ENCODE measurements around the gene NDUFB2.
A peak's percentile ranks its signal among the peaks of the same experiment; 100 is the strongest.
"Not testable (repeated sequence)": the region's sequence is repeated elsewhere in the genome, so short reads cannot be mapped to it uniquely, and the experiment has no call there.

The NDUFB2 gene

DNA sequence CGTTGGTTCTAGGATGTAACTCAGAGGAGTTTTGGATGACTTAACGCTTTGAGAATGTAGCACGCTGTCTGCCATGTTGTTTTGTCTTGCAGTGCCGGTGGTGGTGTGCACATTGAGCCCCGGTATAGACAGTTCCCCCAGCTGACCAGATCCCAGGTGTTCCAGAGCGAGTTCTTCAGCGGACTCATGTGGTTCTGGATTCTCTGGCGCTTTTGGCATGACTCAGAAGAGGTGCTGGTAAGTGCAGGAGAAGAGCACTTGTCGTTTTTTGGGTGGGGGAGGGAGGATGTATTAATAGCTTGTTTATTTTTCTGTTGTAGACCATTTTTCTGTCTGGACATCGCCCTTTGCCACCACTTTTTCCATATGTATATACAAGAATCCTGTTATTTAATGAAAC is 6.3 kb downstream of the NDUFB2 start:
- Histone ChIP-seq H3K27me3 (no peaks in the 10 kb centered on the region), H3K9me3 (no peaks in the 10 kb centered on the region), H4K20me1 (peaks cover 70% of the 10 kb centered on the region), H3K9ac (no peak overlapping the region), H3K4me1 (peaks cover 8% of the 10 kb centered on the region), H3K4me3 (no peak overlapping the region), H3K27ac (no peak overlapping the region), H3K4me2 (no peak overlapping the region), H3K36me3 (peaks cover 62% of the 10 kb centered on the region)
- TF ChIP-seq Cebpa-rat (IDR thresholded peaks at IDR 0.05): no peak

DNA sequence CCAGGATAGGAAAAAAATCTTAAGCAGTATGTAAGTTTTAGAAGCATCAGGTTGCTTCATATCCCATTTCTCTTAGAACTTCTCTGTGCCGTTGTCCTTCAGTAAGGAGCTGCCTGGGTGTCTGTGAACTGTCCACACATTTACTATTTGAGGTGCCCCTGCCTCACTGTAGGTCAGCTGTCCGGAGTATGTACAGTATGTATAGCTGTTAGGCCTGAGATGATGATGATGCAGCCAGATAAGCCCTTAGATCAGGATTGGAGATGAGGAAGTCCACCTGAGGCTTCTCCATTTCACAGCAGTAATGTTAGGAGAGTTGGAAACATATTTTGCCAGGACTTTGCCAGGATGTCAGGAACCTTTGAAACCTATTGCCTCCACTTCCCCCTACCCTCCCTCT is 7.7 kb downstream of the NDUFB2 start:
- no peak for TF ChIP-seq Cebpa-rat (IDR thresholded peaks at IDR 0.05)
- Histone ChIP-seq H3K9ac (no peak overlapping the region), H3K27ac (no peak overlapping the region)

GRCh38 chr7:140707132-140707531 is 10.6 kb downstream of the NDUFB2 start:
- no peak overlapping the region for H3K4me2 ChIP-seq
- H3K4me3 ChIP-seq: no peak overlapping the region
- no peak overlapping the region for H3K9ac ChIP-seq
- no peak for TF ChIP-seq Cebpa-rat (IDR thresholded peaks at IDR 0.05)
- H3K4me1 ChIP-seq: no peaks in the 10 kb centered on the region
- H4K20me1 ChIP-seq: peaks cover 26% of the 10 kb centered on the region
- peaks cover 44% of the 10 kb centered on the region for H3K36me3 ChIP-seq
- H3K27ac ChIP-seq: no peak overlapping the region
- H3K9me3 ChIP-seq: no peaks in the 10 kb centered on the region
- no peaks in the 10 kb centered on the region for H3K27me3 ChIP-seq

More for the DNA sequence above, 7.7 kb downstream of the NDUFB2 start:
- H4K20me1 ChIP-seq: peaks cover 55% of the 10 kb centered on the region
- H3K4me3 ChIP-seq: no peak overlapping the region
- no peaks in the 10 kb centered on the region for H3K4me1 ChIP-seq
- H3K36me3 ChIP-seq: peaks cover 62% of the 10 kb centered on the region
- no peaks in the 10 kb centered on the region for H3K27me3 ChIP-seq
- no peak overlapping the region for H3K4me2 ChIP-seq
- no peaks in the 10 kb centered on the region for H3K9me3 ChIP-seq

GRCh38 chr7:140708764-140709163 is 12.3 kb downstream of the NDUFB2 start:
- H3K27ac ChIP-seq, H3K4me3 ChIP-seq, H3K4me1 ChIP-seq, H3K9ac ChIP-seq, H3K9me3 ChIP-seq, H3K4me2 ChIP-seq, H3K27me3 ChIP-seq: not testable (repeated sequence)
- peaks cover 34% of the 10 kb centered on the region for H3K36me3 ChIP-seq
- H4K20me1 ChIP-seq: peaks cover 12% of the 10 kb centered on the region; the same call in 1 of the 2 replicates

DNA sequence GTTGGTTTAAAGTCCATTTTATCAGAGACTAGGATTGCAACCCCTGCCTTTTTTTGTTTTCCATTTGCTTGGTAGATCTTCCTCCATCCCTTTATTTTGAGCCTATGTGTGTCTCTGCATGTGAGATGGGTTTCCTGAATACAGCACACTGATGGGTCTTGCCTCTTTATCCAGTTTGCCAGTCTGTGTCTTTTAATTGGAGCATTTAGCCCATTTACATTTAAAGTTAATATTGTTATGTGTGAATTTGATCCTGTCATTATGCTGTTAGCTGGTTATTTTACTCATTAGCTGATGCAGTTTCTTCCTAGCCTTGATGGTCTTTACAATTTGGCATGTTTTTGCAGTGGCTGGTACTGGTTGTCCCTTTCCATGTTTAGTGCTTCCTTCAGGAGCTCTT is 15.9 kb downstream of the NDUFB2 start:
- H3K36me3 ChIP-seq: peaks cover 29% of the 10 kb centered on the region
- not testable (repeated sequence) for H3K4me2 ChIP-seq, H3K27me3 ChIP-seq, H3K9me3 ChIP-seq, H3K4me3 ChIP-seq, H3K9ac ChIP-seq, H3K27ac ChIP-seq, H3K4me1 ChIP-seq, H4K20me1 ChIP-seq

DNA sequence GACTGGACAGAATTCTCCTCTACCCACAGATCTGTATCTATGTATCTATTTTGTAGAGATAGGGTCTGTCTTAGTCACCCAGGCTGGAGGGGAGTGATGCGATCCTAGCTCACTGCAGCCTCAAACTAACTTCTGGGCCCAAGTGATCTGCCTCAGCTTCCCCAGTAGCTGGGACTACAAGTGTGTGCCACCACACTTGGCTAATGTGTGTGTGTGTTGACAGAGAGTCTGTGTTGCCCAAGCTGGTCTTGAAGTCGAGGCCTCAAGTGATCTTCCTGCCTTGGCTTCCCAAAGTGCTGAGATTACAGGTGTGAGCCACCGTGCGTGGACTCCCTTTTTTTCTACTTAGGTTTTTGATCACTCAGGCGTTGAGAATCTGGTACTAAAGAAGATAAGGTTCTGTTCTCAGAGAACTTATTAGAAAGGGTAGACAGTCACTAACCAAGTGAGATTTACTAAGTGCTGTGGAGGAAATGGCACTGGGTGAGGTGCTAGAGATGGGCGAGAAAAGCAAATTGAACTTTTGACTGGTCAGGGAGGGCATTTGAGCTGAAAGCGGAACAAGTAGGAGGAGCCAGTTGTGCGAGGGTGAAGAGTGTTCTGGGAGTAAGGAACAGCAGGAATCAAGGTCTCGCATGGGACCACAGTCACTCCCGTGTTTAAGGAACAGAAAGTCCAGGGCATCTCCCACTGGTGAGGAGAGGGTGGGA is 18.0 kb downstream of the NDUFB2 start:
- TF ChIP-seq Cebpa-rat (IDR thresholded peaks at IDR 0.05): no peak

GRCh38 chr7:140719721-140720120 is 23.2 kb downstream of the NDUFB2 start:
- H3K4me1 ChIP-seq: peaks cover 16% of the 10 kb centered on the region
- H3K4me3 ChIP-seq: no peak overlapping the region
- H3K9me3 ChIP-seq: no peaks in the 10 kb centered on the region
- H3K4me2 ChIP-seq: peak overlapping the region; percentile 32
- H3K9ac ChIP-seq: no peak overlapping the region
- H3K27me3 ChIP-seq: no peaks in the 10 kb centered on the region
- H4K20me1 ChIP-seq: 0 out of 2 replicates have a peak, but pooled peaks cover 5% of the 10 kb centered on the region
- no peak for TF ChIP-seq Cebpa-rat (IDR thresholded peaks at IDR 0.05)
- H3K27ac ChIP-seq: no peak overlapping the region
- H3K36me3 ChIP-seq: peaks cover 28% of the 10 kb centered on the region

More for the DNA sequence above, 18.0 kb downstream of the NDUFB2 start:
- H3K9me3 ChIP-seq: no peaks in the 10 kb centered on the region; the same call in 1 of the 2 replicates
- no peak overlapping the region for H3K4me3 ChIP-seq
- peaks cover 8% of the 10 kb centered on the region for H3K4me1 ChIP-seq
- 0 out of 2 replicates have a peak, but pooled peaks cover 5% of the 10 kb centered on the region for H4K20me1 ChIP-seq
- no peak overlapping the region for H3K9ac ChIP-seq
- no peak overlapping the region for H3K4me2 ChIP-seq
- peaks cover 29% of the 10 kb centered on the region for H3K36me3 ChIP-seq
- no peak overlapping the region for H3K27ac ChIP-seq
- H3K27me3 ChIP-seq: no peaks in the 10 kb centered on the region

DNA sequence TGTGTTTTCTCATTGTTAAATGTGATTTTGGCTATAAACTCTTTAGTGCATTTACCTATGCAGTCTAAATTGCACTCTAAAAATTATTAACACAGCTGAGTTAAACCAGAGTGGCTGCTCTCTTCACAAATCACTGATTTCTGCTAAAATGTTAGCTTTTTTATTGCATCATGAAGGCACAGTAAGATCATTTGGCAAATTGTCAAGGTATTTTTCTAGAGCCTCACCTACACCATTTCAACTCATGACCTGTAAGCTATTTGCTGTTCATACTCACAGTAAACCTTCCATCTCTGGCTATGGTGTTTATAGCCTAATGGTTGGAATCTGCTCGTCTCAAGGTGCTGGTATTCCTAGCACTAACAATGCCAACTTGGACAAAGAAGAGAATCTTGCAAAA is 25.7 kb downstream of the NDUFB2 start:
- no peak for TF ChIP-seq Cebpa-rat (IDR thresholded peaks at IDR 0.05)
- no peak overlapping the region for H3K4me3 ChIP-seq
- H3K27ac ChIP-seq: no peak overlapping the region
- peaks cover 10% of the 10 kb centered on the region for H3K4me1 ChIP-seq
- no peaks in the 10 kb centered on the region for H3K9me3 ChIP-seq
- no peak overlapping the region for H3K4me2 ChIP-seq
- peaks cover 19% of the 10 kb centered on the region for H3K36me3 ChIP-seq
- H3K27me3 ChIP-seq: no peaks in the 10 kb centered on the region
- no peaks in the 10 kb centered on the region for H4K20me1 ChIP-seq
- H3K9ac ChIP-seq: no peak overlapping the region

- no peak for TF ChIP-seq Cebpa-rat (IDR thresholded peaks at IDR 0.05)
- Histone ChIP-seq H3K4me3 (no peak overlapping the region), H3K4me1 (peaks cover 10% of the 10 kb centered on the region), H3K9ac (no peak overlapping the region), H3K4me2 (no peak overlapping the region), H4K20me1 (no peaks in the 10 kb centered on the region), H3K27ac (no peak overlapping the region), H3K9me3 (no peaks in the 10 kb centered on the region), H3K36me3 (peaks cover 18% of the 10 kb centered on the region), H3K27me3 (no peaks in the 10 kb centered on the region)
Measured at GRCh38 chr7:140723006-140723405, 26.5 kb downstream of the NDUFB2 start.

GRCh38 chr7:140723574-140723973 is 27.1 kb downstream of the NDUFB2 start:
- peaks cover 10% of the 10 kb centered on the region for H3K4me1 ChIP-seq
- H3K4me2 ChIP-seq: no peak overlapping the region
- peaks cover 18% of the 10 kb centered on the region for H3K36me3 ChIP-seq
- no peak for TF ChIP-seq Cebpa-rat (IDR thresholded peaks at IDR 0.05)
- no peaks in the 10 kb centered on the region for H3K27me3 ChIP-seq
- no peak overlapping the region for H3K27ac ChIP-seq
- no peak overlapping the region for H3K9ac ChIP-seq
- H3K4me3 ChIP-seq: no peak overlapping the region
- no peaks in the 10 kb centered on the region for H3K9me3 ChIP-seq
- H4K20me1 ChIP-seq: no peaks in the 10 kb centered on the region

DNA sequence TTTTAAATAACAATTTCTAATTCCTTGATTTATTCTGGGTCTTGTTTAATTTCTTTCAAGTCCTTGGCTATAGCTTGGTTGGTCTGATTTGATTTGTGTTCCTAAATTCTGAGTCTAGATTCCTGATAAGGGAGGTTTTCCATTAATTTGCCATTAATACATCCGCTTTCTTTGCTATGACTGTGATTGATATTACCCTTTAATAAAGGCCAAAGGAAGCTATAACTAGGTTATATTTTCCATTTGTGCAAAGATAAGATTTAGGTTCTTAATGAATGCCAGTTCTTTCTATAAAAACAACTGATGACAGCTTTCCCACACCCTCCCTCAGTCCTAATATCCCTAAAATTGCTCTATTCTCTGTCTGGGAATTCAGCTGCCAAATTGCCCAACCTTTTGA is 28.2 kb downstream of the NDUFB2 start:
- H3K4me2 ChIP-seq: no peak overlapping the region
- H3K9ac ChIP-seq: no peak overlapping the region
- H3K4me3 ChIP-seq: no peak overlapping the region
- H3K27me3 ChIP-seq: no peaks in the 10 kb centered on the region
- H3K9me3 ChIP-seq: no peaks in the 10 kb centered on the region
- no peaks in the 10 kb centered on the region for H4K20me1 ChIP-seq
- peaks cover 6% of the 10 kb centered on the region for H3K4me1 ChIP-seq
- H3K27ac ChIP-seq: no peak overlapping the region
- no peak for TF ChIP-seq Cebpa-rat (IDR thresholded peaks at IDR 0.05)
- H3K36me3 ChIP-seq: peaks cover 27% of the 10 kb centered on the region
